Ovary (tissue), 3 donors: ENCODE measurements around the gene MMP20.

Source experiments
- EP300 ChIP-seq: sonication (generic); formaldehyde crosslinking; IDR thresholded peaks from one replicate; pipeline ENCODE4 v1.6.1; 2017; ENCODE audit warnings: antibody characterized with exemption
- POLR2A ChIP-seq: fragments of 450-650 bp; IDR thresholded peaks from one replicate; pipeline ENCODE4 v1.6.1; 2017; ENCODE audit warnings: antibody characterized with exemption, mild to moderate bottlenecking, moderate library complexity
- TF ChIP-seq, protein P1 (sequence below), 3 donors: fragments of 450-650 bp in 2 of 3; fragments of 200-600 bp in 1 of 3; IDR thresholded peaks; one replicate each; pipeline versions ENCODE4 v1.5.1 to v1.8.0; 2016 to 2022; ENCODE audit warnings: antibody characterized with exemption in 3 of 3, mild to moderate bottlenecking in 1 of 3
- donor health status: DM: no; HTN: no; CAD: no.

GRCh38 chr11:102596578-102596977 lies 28.6 kb downstream of the MMP20 start:
- TF ChIP-seq POLR2A (no peak), EP300 (no peak)
- TF ChIP-seq, protein P1, sequence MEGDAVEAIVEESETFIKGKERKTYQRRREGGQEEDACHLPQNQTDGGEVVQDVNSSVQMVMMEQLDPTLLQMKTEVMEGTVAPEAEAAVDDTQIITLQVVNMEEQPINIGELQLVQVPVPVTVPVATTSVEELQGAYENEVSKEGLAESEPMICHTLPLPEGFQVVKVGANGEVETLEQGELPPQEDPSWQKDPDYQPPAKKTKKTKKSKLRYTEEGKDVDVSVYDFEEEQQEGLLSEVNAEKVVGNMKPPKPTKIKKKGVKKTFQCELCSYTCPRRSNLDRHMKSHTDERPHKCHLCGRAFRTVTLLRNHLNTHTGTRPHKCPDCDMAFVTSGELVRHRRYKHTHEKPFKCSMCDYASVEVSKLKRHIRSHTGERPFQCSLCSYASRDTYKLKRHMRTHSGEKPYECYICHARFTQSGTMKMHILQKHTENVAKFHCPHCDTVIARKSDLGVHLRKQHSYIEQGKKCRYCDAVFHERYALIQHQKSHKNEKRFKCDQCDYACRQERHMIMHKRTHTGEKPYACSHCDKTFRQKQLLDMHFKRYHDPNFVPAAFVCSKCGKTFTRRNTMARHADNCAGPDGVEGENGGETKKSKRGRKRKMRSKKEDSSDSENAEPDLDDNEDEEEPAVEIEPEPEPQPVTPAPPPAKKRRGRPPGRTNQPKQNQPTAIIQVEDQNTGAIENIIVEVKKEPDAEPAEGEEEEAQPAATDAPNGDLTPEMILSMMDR (IDR thresholded peaks at IDR 0.05): no peak
